Right lobe of liver (tissue), 6 donors: ENCODE results near the gene PSMG4. TPM values are rescaled to one million over a fixed set of nuclear protein-coding genes. Genes with fewer than 3 reads are reported as not detected.

ENCODE experiments used
- ATAC-seq, 4 donors: fragments of 200-7000 bp; cut with Tn5 transposase; one replicate each; pipeline ENCODE4 v1.9.1; 2020; ENCODE audit warnings: mild to moderate bottlenecking in 4 of 4, moderate library complexity in 4 of 4
- DNase-seq, 3 donors: peaks; one replicate each; pipeline ENCODE4 v3.0.0-alpha.2; 2020
- H3K27ac ChIP-seq, 3 donors: fragments of 200-600 bp; one replicate each; pipeline ENCODE4 v1.8.0; 2022
- H3K27me3 ChIP-seq, 2 donors: fragments of 200-600 bp; one replicate each; pipeline ENCODE4 v1.8.0; 2022
- H3K36me3 ChIP-seq, 4 donors: fragments of 200-600 bp; sonication (generic) in 1 of 4; one replicate each; pipeline versions ENCODE4 v1.5.1 to v1.8.0; 2017 to 2022; ENCODE audit warnings: control low read depth in 1 of 4
- H3K4me1 ChIP-seq, 4 donors: fragments of 200-600 bp; sonication (generic) in 1 of 4; one replicate each; pipeline versions ENCODE4 v1.5.1 to v1.8.0; 2017 to 2022; ENCODE audit warnings: control low read depth in 1 of 4
- H3K4me3 ChIP-seq, 3 donors: fragments of 200-600 bp; one replicate each; pipeline ENCODE4 v1.8.0; 2022
- H3K9me3 ChIP-seq, 4 donors: fragments of 200-600 bp; sonication (generic) in 1 of 4; one replicate each; pipeline versions ENCODE4 v1.5.1 to v1.8.0; 2017 to 2022; ENCODE audit warnings: control low read depth in 1 of 4
- POLR2A ChIP-seq: fragments of 450-650 bp; IDR thresholded peaks from one replicate; pipeline ENCODE4 v1.6.1; 2017; ENCODE audit warnings: antibody characterized with exemption, mild to moderate bottlenecking
- WGBS: methylation state at CpG from one replicate; pipeline ENCODE4 v1.1.6; 2018; ENCODE audit warnings: low coverage, low lambda C conversion rate; ENCODE audit not compliant: insufficient coverage; ENCODE audit errors: missing lambda C conversion rate; 5-methylcytosine and 5-hydroxymethylcytosine counted together
- intact Hi-C, 2 donors: fragments of 100-400 bp; cut with DNase I; formaldehyde crosslinking; loops; one replicate each; pipeline versions ENCODE4 v1.11.2 to v1.14.1; 2022
- total RNA-seq, 6 experiments: library from RNA; depleted of rRNA in 2 of 6; stranded (reverse); fragments of >200 nt in 2 of 6; fragmentation: NEBNext Ultra II Directional in 3 of 6; extraction: Animal tissue kit (Norgen Biotek cat#: 25700) in 3 of 6; gene quantifications; one replicate each; pipeline versions ENCODE4 v1.1.0 to v1.2.4, GENCODE V29; 2016 to 2023
- TF ChIP-seq, protein P1 (sequence below), 4 donors: fragments of 200-600 bp in 3 of 4; fragments of 450-650 bp in 1 of 4; IDR thresholded peaks; one replicate each; pipeline versions ENCODE4 v1.5.1 to v1.8.0; 2016 to 2022; ENCODE audit warnings: antibody characterized with exemption in 4 of 4, mild to moderate bottlenecking in 2 of 4
- donor health status: DM: no; HTN: yes; CAD: no.
- donor health status: DM: no; HTN: no; CAD: no.
- donor health status: DM: no; HTN: no; CAD: no.
- donor health status: DM: no; HTN: yes; CAD: no.
- donor health status: DM: no; HTN: yes; CAD: no.

The PSMG4 gene
- total RNA-seq, 6 experiments from 2014 or later: 9.4 to 15.4 (median 11.0) TPM

GRCh38 chr6:3230256-3230882, 28.4 kb upstream of the PSMG4 start:
- no peaks in the 10 kb centered on the region for H3K9me3 ChIP-seq
- no peak for DNase-seq
- H3K36me3 ChIP-seq: no peaks in the 10 kb centered on the region
- no peak for ATAC-seq
- no peak overlapping the region for H3K27ac ChIP-seq
- H3K4me1 ChIP-seq: peaks cover 0 to 34% (median 5%) of the 10 kb centered on the region in 4 donors
- intact Hi-C loops: no loop called here
- peaks cover 0 to 18% of the 10 kb centered on the region in 2 donors for H3K27me3 ChIP-seq
- 22% methylated on average over 11 of the region's 11 CpGs for WGBS
- no peak for TF ChIP-seq POLR2A
- TF ChIP-seq, protein P1, sequence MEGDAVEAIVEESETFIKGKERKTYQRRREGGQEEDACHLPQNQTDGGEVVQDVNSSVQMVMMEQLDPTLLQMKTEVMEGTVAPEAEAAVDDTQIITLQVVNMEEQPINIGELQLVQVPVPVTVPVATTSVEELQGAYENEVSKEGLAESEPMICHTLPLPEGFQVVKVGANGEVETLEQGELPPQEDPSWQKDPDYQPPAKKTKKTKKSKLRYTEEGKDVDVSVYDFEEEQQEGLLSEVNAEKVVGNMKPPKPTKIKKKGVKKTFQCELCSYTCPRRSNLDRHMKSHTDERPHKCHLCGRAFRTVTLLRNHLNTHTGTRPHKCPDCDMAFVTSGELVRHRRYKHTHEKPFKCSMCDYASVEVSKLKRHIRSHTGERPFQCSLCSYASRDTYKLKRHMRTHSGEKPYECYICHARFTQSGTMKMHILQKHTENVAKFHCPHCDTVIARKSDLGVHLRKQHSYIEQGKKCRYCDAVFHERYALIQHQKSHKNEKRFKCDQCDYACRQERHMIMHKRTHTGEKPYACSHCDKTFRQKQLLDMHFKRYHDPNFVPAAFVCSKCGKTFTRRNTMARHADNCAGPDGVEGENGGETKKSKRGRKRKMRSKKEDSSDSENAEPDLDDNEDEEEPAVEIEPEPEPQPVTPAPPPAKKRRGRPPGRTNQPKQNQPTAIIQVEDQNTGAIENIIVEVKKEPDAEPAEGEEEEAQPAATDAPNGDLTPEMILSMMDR (IDR thresholded peaks at IDR 0.05): no peak
- H3K4me3 ChIP-seq: no peak overlapping the region

GRCh38 chr6:3230900-3231246, 27.9 kb upstream of the PSMG4 start:
- TF ChIP-seq, protein P1 (IDR thresholded peaks at IDR 0.05): no peak
- no peak for TF ChIP-seq POLR2A
- Histone ChIP-seq H3K27me3 (peaks cover 0 to 18% of the 10 kb centered on the region in 2 donors), H3K9me3 (no peaks in the 10 kb centered on the region), H3K4me1 (peaks cover 0 to 34% (median 5%) of the 10 kb centered on the region in 4 donors), H3K27ac (no peak overlapping the region), H3K4me3 (peak overlapping the region; percentile 65 to 71 (median 67)), H3K36me3 (no peaks in the 10 kb centered on the region)
- ATAC-seq: peak in 2 of 4 donors; percentile 6 to 8
- intact Hi-C loops: no loop called here
- 1% methylated on average over 11 of the region's 11 CpGs for WGBS
- DNase-seq: no peak

DNA sequence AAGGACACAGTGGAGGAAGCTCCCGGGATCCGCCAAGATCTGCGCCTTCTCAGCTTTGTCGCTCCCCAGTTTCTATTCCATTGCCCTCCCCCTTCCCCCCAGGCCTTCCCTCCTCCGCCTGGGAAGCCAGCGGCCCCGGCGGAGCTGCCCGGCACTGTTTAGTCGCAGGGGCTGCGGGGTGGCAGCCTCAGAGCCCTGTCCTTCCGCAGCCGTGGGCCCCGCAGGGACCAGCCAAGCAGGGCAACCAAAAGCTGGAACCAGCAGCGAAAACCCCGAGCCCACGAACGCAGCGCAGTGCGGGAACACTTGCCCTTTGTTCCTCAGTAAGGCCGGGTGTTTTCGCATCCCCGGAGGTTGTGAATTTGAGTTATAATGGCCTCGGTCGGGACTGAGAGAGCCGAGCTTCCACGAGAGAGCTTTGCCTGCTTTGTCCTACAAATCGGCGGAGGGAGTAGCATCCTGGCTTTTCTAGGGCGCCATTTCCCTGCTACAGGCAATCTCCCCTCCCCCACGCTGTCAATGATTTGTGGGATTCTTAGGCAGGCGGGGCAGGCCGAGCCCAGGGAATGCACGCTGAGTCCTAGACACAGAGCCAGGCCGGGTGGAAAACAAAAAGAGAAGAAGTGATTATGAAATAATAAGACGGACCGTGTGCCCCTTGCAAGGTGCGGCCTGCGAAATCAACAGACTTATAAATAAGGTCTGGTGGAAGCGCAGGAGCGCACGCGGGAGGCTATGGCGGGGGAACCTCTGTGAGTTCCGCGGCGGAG, 27.3 kb upstream of the PSMG4 start:
- Histone ChIP-seq H3K27ac (no peak overlapping the region), H3K4me1 (peaks cover 0 to 34% (median 5%) of the 10 kb centered on the region in 4 donors), H3K9me3 (no peaks in the 10 kb centered on the region), H3K27me3 (peaks cover 0 to 18% of the 10 kb centered on the region in 2 donors), H3K36me3 (no peaks in the 10 kb centered on the region), H3K4me3 (peak overlapping the region; percentile 65 to 71 (median 67))
- DNase-seq (peak; percentile 75 to 90 (median 79)), ATAC-seq (peak; percentile 92 to 93 (median 92))
- peak; percentile 49 for TF ChIP-seq POLR2A
- TF ChIP-seq, protein P1 (IDR thresholded peaks at IDR 0.05): no peak
- intact Hi-C loops: no loop called here
- WGBS: under 1% methylated on average over 32 of the region's 47 CpGs

GRCh38 chr6:3232017-3232945, 26.5 kb upstream of the PSMG4 start:
- DNase-seq (no peak), ATAC-seq (peak in 2 of 4 donors; percentile 6 to 13)
- 30% methylated on average over 14 of the region's 23 CpGs for WGBS
- H3K4me1 ChIP-seq: peaks cover 0 to 27% (median 2%) of the 10 kb centered on the region in 4 donors
- H3K4me3 ChIP-seq: peak overlapping the region; percentile 65 to 71 (median 67)
- H3K9me3 ChIP-seq: no peaks in the 10 kb centered on the region
- H3K27ac ChIP-seq: no peak overlapping the region
- H3K36me3 ChIP-seq: no peaks in the 10 kb centered on the region
- TF ChIP-seq, protein P1 (IDR thresholded peaks at IDR 0.05): no peak
- no peak for TF ChIP-seq POLR2A
- H3K27me3 ChIP-seq: peaks cover 0 to 11% of the 10 kb centered on the region in 2 donors
- intact Hi-C loops: no loop called here
